Osteoblast (primary cell): ENCODE results near the gene SNX19. TPM values are rescaled to one million over a fixed set of nuclear protein-coding genes. Genes with fewer than 3 reads are reported as not detected.

ENCODE experiments used
- DNase-seq: peaks from one replicate; pipeline ENCODE4 v3.0.0; 2011; ENCODE audit warnings: low spot score, mixed read lengths; ENCODE audit not compliant: insufficient read length; ENCODE audit errors: missing footprints
- H2AFZ ChIP-seq: 2 replicates; pipeline ENCODE4 v1.6.0; 2011; ENCODE audit warnings: mild to moderate bottlenecking, low read length
- H3K27ac ChIP-seq: 2 replicates; pipeline ENCODE4 v1.5.1; 2011; ENCODE audit warnings: mild to moderate bottlenecking, low read depth, low read length, moderate library complexity
- H3K27me3 ChIP-seq: 2 replicates; pipeline ENCODE4 v1.6.0; 2012; ENCODE audit warnings: mild to moderate bottlenecking, control low read depth, inconsistent platforms, low read length, moderate library complexity; ENCODE audit not compliant: insufficient read depth
- H3K36me3 ChIP-seq: 2 replicates; pipeline ENCODE4 v1.5.1; 2011; ENCODE audit warnings: mild to moderate bottlenecking, low read length, control low read depth, moderate library complexity; ENCODE audit not compliant: insufficient read depth
- H3K4me1 ChIP-seq: 2 replicates; pipeline ENCODE4 v1.5.1; 2011; ENCODE audit warnings: mild to moderate bottlenecking, low read length, control low read depth, moderate library complexity; ENCODE audit not compliant: insufficient read depth
- H3K4me2 ChIP-seq: 2 replicates; pipeline ENCODE4 v1.6.0; 2011; ENCODE audit warnings: mild to moderate bottlenecking, low read length; ENCODE audit not compliant: insufficient read depth
- H3K4me3 ChIP-seq: fragments of 200-600 bp; sonication (generic); 3 replicates; pipeline ENCODE4 v1.5.1; 2012; ENCODE audit warnings: mild to moderate bottlenecking, low read length, inconsistent platforms; ENCODE audit not compliant: insufficient read depth
- H3K79me2 ChIP-seq: 2 replicates; pipeline ENCODE4 v1.6.0; 2012; ENCODE audit warnings: mild to moderate bottlenecking, low read length, control low read depth, inconsistent platforms; ENCODE audit not compliant: insufficient read depth
- H3K9me3 ChIP-seq: 2 replicates; pipeline ENCODE4 v1.5.1; 2011; ENCODE audit warnings: low read depth, low read length, control low read depth
- H4K20me1 ChIP-seq: 2 replicates; pipeline ENCODE4 v1.6.0; 2012; ENCODE audit warnings: mild to moderate bottlenecking, low read length, control low read depth; ENCODE audit not compliant: insufficient read depth
- CTCF ChIP-seq: IDR thresholded peaks from 2 replicates; pipeline ENCODE4 v1.5.1; 2011; ENCODE audit warnings: mild to moderate bottlenecking, low read depth, low read length, moderate library complexity; ENCODE audit errors: extremely low read depth
- total RNA-seq: library from RNA; depleted of rRNA; stranded (reverse); fragments of >200 nt; gene quantifications from 2 replicates; pipeline ENCODE4 v1.2.3, GENCODE V29; 2012

The SNX19 gene
- total RNA-seq, 1 donor = 124 TPM

DNA sequence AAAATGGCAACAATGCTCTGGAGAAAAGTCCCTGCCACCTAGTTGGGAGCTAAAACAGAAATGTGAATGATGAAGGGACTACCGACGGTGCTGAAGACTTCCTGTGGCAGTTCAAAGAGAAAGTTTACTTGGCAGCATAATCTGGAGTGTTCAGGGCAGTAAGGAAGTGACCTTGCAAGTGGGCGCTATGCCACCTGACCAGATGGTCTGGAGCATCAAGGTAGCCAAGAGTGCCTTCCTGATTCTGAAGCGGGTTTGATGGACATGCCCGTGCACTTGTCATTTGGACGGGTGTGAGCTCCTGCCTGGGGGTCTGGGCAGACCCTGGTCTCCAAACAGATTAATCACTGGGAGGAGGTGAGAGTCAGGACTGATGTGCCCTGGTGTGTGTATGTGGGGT, 1.8 kb upstream of the SNX19 start:
- Histone ChIP-seq H2AFZ (no peak overlapping the region), H3K27ac (no peak overlapping the region), H3K36me3 (peaks cover 20% of the 10 kb centered on the region), H3K4me3 (no peak overlapping the region), H3K4me2 (no peak overlapping the region), H3K27me3 (peaks cover 9% of the 10 kb centered on the region), H3K9me3 (no peaks in the 10 kb centered on the region), H4K20me1 (peaks cover 3% of the 10 kb centered on the region), H3K79me2 (peaks cover 31% of the 10 kb centered on the region), H3K4me1 (peaks cover 11% of the 10 kb centered on the region)
- no peak for TF ChIP-seq CTCF
- no peak for DNase-seq

GRCh38 chr11:130916910-130917309, 631 bp upstream of the SNX19 start:
- peaks cover 42% of the 10 kb centered on the region for H3K79me2 ChIP-seq
- H3K36me3 ChIP-seq = peaks cover 29% of the 10 kb centered on the region
- H3K27me3 ChIP-seq = peaks cover 8% of the 10 kb centered on the region
- H2AFZ ChIP-seq = peak overlapping the region; percentile 84
- peaks cover 11% of the 10 kb centered on the region for H3K4me1 ChIP-seq
- H3K9me3 ChIP-seq = no peaks in the 10 kb centered on the region
- H3K4me3 ChIP-seq = peak overlapping the region; percentile 85
- DNase-seq = peak; percentile 38
- no peak for TF ChIP-seq CTCF
- peak overlapping the region; percentile 27 for H3K27ac ChIP-seq
- H3K4me2 ChIP-seq = peak overlapping the region; percentile 94
- H4K20me1 ChIP-seq = peaks cover 9% of the 10 kb centered on the region

- peaks cover 38% of the 10 kb centered on the region for H3K36me3 ChIP-seq
- peak overlapping the region; percentile 85 for H3K4me3 ChIP-seq
- peak overlapping the region; percentile 84 for H2AFZ ChIP-seq
- H3K79me2 ChIP-seq = peaks cover 50% of the 10 kb centered on the region
- H4K20me1 ChIP-seq = peaks cover 9% of the 10 kb centered on the region
- TF ChIP-seq CTCF = no peak
- DNase-seq = no peak
- H3K4me1 ChIP-seq = peaks cover 11% of the 10 kb centered on the region
- H3K9me3 ChIP-seq = no peaks in the 10 kb centered on the region
- H3K27ac ChIP-seq = peak overlapping the region; percentile 92
- H3K4me2 ChIP-seq = peak overlapping the region; percentile 94
- peaks cover 3% of the 10 kb centered on the region for H3K27me3 ChIP-seq
Observed at GRCh38 chr11:130915603-130916237, 559 bp downstream of the SNX19 start.

- peak overlapping the region; percentile 19 for H3K4me2 ChIP-seq
- peaks cover 54% of the 10 kb centered on the region for H3K36me3 ChIP-seq
- H4K20me1 ChIP-seq = peaks cover 9% of the 10 kb centered on the region
- H3K4me1 ChIP-seq = peaks cover 30% of the 10 kb centered on the region
- TF ChIP-seq CTCF = no peak
- no peak overlapping the region for H3K27ac ChIP-seq
- H3K9me3 ChIP-seq = no peaks in the 10 kb centered on the region
- H3K4me3 ChIP-seq = no peak overlapping the region
- no peak overlapping the region for H2AFZ ChIP-seq
- H3K79me2 ChIP-seq = peaks cover 50% of the 10 kb centered on the region
- DNase-seq = no peak
- H3K27me3 ChIP-seq = no peaks in the 10 kb centered on the region
Observed at GRCh38 chr11:130913268-130913667, 3.0 kb downstream of the SNX19 start.
